HG02798 (cell line): ENCODE data around the gene METTL3.

Experiments
- ATAC-seq: cut with Tn5 transposase; IDR thresholded peaks from one replicate; pipeline ENCODE4 v1.9.1; 2021; ENCODE audit warnings: mild to moderate bottlenecking; ENCODE audit not compliant: unreplicated experiment, poor library complexity

The METTL3 gene

DNA sequence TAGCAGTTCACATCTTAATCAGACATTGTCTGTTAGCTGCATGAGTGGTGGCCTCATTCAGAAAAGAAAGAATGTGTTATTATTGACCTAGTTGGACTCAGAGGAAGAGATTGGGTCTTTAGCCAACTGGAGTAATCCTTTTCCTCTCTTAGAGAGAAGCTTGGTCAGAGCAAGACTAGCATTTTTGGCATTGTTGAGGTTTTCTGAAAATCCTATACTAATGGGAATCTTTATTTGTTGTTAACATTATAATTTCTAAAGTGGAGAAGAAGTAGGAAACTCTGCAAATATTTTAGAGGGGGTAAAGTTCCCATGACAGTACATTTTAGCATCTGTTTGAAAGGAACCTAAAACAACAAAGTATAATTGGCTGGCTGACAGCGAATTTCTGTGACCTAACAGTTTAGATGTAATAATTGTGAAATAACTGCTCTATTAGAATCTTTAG, 24.5 kb downstream of the METTL3 start:
- ATAC-seq = no peak

GRCh38 chr14:21476925-21477681, 34.0 kb downstream of the METTL3 start, which contains the start of the genes RAB2B and TOX4:
Gene RAB2B (minus strand): TSS chr14:21476959. CDS start chr14:21476872, 87 bp downstream.
Gene TOX4 (plus strand): TSS chr14:21477195. CDS start chr14:21477279, 84 bp downstream.
- peak; percentile 99 for ATAC-seq

GRCh38 chr14:21476523-21476924, 34.6 kb downstream of the METTL3 start:
- peak; percentile 38 for ATAC-seq

DNA sequence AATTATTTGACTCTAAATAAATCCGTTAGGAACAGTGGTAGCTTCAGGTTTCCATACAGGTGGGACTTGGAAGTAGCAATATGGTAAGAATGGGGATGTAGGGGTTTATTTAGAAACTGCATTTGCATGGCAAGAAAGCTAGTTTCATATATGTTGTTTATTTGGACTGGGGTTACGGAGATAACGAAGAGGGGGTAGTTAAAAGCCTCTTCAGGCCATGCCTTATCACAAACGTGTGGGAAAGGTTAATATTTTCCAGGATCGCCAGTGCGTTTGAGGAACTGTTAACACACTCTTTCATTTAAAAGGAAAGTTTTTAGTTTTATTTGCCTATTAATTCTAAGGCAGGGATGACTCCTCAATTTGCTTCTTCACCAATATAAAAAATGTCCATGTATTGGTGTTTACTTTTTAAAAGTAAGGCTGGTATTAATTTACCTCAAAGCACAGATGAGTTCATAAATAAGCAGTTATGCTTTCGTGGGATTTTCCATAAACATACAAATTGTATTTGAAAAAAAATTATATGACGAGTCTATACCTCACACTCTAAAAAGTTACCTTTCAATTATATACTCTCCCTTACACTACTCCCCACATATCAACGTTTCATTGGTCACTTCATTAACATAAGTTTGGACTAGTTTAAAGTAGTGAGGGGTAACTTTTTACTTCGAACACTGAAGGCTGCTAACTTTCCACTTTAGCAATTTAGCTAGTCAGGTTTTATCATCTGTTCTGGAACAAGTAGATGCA, 35.2 kb downstream of the METTL3 start:
- ATAC-seq = no peak

GRCh38 chr14:21467616-21468015, 43.5 kb downstream of the METTL3 start:
- no peak for ATAC-seq

- ATAC-seq = peak; percentile 98
Observed at GRCh38 chr14:21455912-21456667, 55.0 kb downstream of the METTL3 start, which contains the start of gene CHD8. Gene CHD8 (minus strand): TSS chr14:21456123. CDS start chr14:21431643, 24,480 bp downstream.

GRCh38 chr14:21455592-21455911, 55.6 kb downstream of the METTL3 start:
- peak; percentile 21 for ATAC-seq

DNA sequence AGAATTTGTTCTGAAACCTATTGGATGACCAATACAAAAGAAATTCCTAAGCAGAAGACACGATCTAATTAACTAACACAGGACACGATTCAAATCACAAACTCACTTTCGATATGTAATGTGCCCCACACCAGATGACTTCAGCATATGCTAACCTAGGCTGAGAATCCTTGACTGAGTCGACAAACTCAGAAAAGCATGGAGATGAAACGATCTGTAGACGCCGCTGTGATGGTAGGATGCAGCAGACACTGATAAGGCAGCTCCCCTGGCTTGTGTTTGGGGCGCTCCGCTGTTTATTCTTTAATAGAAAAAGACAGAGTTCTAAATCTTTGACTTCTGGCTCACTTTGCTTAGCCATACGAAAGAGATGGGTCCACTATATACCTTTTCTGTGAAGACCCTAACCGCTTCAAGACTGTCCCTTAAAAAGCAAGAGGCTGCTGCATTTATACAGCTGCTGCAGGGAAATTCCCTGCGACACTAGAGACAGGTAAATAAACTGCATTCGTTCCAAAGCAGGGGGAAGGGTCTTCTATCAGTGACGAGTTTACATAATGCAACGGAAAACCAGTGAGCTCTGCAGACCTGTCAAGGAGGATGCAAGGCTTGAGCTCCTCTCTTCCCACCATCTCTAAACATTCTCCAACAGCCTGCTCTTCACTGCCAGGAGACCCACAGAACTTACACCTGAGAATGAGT, 56.1 kb downstream of the METTL3 start:
- no peak for ATAC-seq

- ATAC-seq = no peak
Observed at GRCh38 chr14:21449899-21450216, 61.3 kb downstream of the METTL3 start.
